ENCODE measurements around the gene SLC45A1. TPM values are rescaled to one million over a fixed set of nuclear protein-coding genes. Genes with fewer than 3 reads are reported as not detected.

The SLC45A1 gene
- total RNA-seq, 1 donor from 2014 or later = 1.8 TPM

- Histone ChIP-seq H3K36me3 (no peaks in the 10 kb centered on the region), H3K4me1 (peaks cover 17% of the 10 kb centered on the region), H3K4me3 (peak overlapping the region; percentile 32), H3K27ac (replicated peaks) (peak overlapping the region; percentile 58), H3K9me3 (replicated peaks) (no peaks in the 10 kb centered on the region), H3K27me3 (ENCODE audit: low read depth) (no peaks in the 10 kb centered on the region)
- intact Hi-C loops (cut with micrococcal nuclease) = no loop called here
- peak; percentile 67 for DNase-seq
- TF ChIP-seq, protein P1, sequence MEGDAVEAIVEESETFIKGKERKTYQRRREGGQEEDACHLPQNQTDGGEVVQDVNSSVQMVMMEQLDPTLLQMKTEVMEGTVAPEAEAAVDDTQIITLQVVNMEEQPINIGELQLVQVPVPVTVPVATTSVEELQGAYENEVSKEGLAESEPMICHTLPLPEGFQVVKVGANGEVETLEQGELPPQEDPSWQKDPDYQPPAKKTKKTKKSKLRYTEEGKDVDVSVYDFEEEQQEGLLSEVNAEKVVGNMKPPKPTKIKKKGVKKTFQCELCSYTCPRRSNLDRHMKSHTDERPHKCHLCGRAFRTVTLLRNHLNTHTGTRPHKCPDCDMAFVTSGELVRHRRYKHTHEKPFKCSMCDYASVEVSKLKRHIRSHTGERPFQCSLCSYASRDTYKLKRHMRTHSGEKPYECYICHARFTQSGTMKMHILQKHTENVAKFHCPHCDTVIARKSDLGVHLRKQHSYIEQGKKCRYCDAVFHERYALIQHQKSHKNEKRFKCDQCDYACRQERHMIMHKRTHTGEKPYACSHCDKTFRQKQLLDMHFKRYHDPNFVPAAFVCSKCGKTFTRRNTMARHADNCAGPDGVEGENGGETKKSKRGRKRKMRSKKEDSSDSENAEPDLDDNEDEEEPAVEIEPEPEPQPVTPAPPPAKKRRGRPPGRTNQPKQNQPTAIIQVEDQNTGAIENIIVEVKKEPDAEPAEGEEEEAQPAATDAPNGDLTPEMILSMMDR (IDR thresholded peaks at IDR 0.05; ENCODE audit: borderline replicate concordance) = no peak
These were observed 25.6 kb downstream of the SLC45A1 start for GRCh38 chr1:8343464-8344001.

DNA sequence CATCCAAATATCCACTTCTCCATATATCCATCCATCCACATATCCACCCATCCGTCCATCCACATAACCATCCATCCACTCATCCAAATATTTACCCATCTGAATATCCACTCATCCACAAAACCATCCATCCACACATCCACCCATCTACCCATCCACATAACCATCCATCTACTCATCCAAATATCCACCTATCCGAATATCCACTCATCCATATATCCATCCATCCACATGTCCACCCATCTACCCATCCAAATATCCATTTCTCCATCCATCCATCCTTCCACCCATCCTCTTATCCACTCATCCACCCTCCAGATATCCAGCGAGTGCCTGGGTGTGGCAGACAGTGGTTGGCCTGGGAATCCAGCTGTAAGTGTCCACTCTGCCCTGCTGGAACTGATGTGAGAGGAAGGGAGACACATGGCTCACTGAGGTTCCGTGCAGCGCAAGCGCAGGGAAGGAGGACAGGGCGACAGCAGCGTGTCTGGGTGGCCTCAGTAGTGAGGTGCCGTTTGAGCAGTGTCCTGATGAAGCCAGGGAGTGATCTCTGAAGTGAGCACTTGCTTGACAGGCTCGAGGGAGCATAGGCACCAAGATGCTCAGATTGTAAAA, 27.1 kb downstream of the SLC45A1 start:
- TF ChIP-seq, protein P1 (IDR thresholded peaks at IDR 0.05; ENCODE audit: borderline replicate concordance) = no peak
- peaks cover 32% of the 10 kb centered on the region for H3K4me1 ChIP-seq
- no peaks in the 10 kb centered on the region for H3K9me3 ChIP-seq (replicated peaks)
- intact Hi-C loops (cut with micrococcal nuclease) = no loop called here
- H3K36me3 ChIP-seq = no peaks in the 10 kb centered on the region
- no peak for DNase-seq
- no peak overlapping the region for H3K4me3 ChIP-seq
- H3K27ac ChIP-seq (replicated peaks) = no peak overlapping the region
- no peaks in the 10 kb centered on the region for H3K27me3 ChIP-seq (ENCODE audit: low read depth)

GRCh38 chr1:8345621-8346415, 27.9 kb downstream of the SLC45A1 start:
- Histone ChIP-seq H3K4me3 (no peak overlapping the region), H3K9me3 (replicated peaks) (no peaks in the 10 kb centered on the region), H3K36me3 (no peaks in the 10 kb centered on the region), H3K27ac (replicated peaks) (no peak overlapping the region), H3K4me1 (peaks cover 35% of the 10 kb centered on the region), H3K27me3 (ENCODE audit: low read depth) (no peaks in the 10 kb centered on the region)
- intact Hi-C loops (cut with micrococcal nuclease) = no loop called here
- TF ChIP-seq, protein P1 (IDR thresholded peaks at IDR 0.05; ENCODE audit: borderline replicate concordance) = no peak
- no peak for DNase-seq

DNA sequence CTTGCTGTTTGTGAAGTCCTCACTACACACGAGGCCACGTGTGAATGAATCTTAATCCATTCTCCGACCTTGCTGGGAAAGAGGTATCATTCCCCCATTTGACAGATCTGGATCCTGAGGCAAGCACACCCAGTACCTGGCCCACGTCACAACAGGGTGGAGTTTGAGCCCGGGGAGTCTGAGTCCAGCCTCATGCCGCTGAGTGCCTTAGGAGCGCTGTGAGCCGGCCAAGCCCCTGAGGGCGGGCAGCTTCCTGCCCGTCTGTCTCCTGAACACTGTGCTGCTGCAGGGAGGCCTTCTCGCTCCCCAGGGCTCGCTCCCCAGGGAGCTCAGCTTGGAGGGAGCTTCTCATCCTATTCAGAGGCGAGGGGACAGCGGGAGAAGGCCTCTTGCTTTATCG, 29.7 kb downstream of the SLC45A1 start:
- Histone ChIP-seq H3K27me3 (ENCODE audit: low read depth) (no peaks in the 10 kb centered on the region), H3K36me3 (no peaks in the 10 kb centered on the region), H3K4me1 (peaks cover 50% of the 10 kb centered on the region), H3K27ac (replicated peaks) (no peak overlapping the region), H3K4me3 (no peak overlapping the region), H3K9me3 (replicated peaks) (no peaks in the 10 kb centered on the region)
- intact Hi-C loops (cut with micrococcal nuclease) = no loop called here
- DNase-seq = no peak
- TF ChIP-seq, protein P1 (IDR thresholded peaks at IDR 0.05; ENCODE audit: borderline replicate concordance) = no peak

DNA sequence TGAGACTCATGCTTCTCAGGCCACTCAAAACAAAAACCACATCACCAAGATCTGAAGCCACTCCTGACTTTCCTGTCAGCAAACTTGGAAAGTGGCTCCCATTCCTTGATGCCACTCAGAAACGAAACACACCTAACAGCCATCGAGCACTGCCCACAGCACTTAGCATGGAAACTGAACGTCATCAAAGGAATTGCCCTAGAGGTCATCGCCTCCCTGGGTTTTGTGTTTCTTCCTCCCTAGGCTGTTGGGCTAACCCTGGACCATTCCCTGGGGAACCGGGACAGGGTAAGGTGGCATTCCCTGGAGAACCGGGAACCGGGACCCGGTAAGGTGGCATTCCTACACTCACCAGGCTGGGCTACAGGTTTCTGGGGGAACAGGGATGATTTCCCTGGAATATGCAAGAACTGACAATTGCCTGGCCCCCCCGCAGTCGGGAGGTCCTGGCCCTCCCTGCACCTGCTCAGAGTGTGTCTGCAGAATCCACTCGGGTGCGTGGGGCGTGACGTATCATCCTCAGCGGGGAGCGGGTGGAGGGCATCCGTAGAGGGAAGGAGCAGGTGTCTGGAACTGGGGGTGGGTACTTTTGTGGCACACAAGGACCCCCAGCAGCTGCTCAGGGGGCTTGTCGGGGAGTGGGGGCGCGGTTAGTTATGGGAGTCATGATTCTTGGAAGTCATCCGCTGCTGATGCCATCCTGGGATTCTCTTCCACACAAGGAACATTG, 30.3 kb downstream of the SLC45A1 start:
- Histone ChIP-seq H3K27ac (replicated peaks) (no peak overlapping the region), H3K27me3 (ENCODE audit: low read depth) (no peaks in the 10 kb centered on the region), H3K4me1 (peaks cover 52% of the 10 kb centered on the region), H3K4me3 (no peak overlapping the region), H3K36me3 (no peaks in the 10 kb centered on the region), H3K9me3 (replicated peaks) (no peaks in the 10 kb centered on the region)
- DNase-seq = no peak
- TF ChIP-seq, protein P1 (IDR thresholded peaks at IDR 0.05; ENCODE audit: borderline replicate concordance) = no peak
- intact Hi-C loops (cut with micrococcal nuclease) = no loop called here

All from left ventricle myocardium inferior (tissue), 1 donor.